ENCODE results near the gene RSPO3. TPM values are rescaled to one million over a fixed set of nuclear protein-coding genes. Genes with fewer than 3 reads are reported as not detected.

The RSPO3 gene
- total RNA-seq, 1 donor from 2014 or later = 2.6 TPM

GRCh38 chr6:127192911-127193541 is 74.6 kb downstream of the RSPO3 start:
- no peak overlapping the region for H3K4me3 Mint-ChIP-seq (ENCODE audit: unreplicated experiment)
- H3K4me1 ChIP-seq (ENCODE audit: insufficient read depth, low read length) = no peaks in the 10 kb centered on the region
- no peaks in the 10 kb centered on the region for H3K36me3 Mint-ChIP-seq (ENCODE audit: low read depth, unreplicated experiment)
- no peaks in the 10 kb centered on the region for H3K9me3 Mint-ChIP-seq (ENCODE audit: unreplicated experiment)
- H3K36me3 ChIP-seq (ENCODE audit: insufficient read depth, low read length) = no peaks in the 10 kb centered on the region
- H3K27ac Mint-ChIP-seq (ENCODE audit: unreplicated experiment) = no peak overlapping the region
- no peak overlapping the region for H2AFZ ChIP-seq (ENCODE audit: low read depth, low read length)
- H3K27me3 Mint-ChIP-seq (ENCODE audit: low read depth, unreplicated experiment) = no peaks in the 10 kb centered on the region
- no peaks in the 10 kb centered on the region for H3K79me2 ChIP-seq (ENCODE audit: insufficient read depth, low read length)
- no peak overlapping the region for H3K27ac ChIP-seq (ENCODE audit: low read depth, low read length)
- H3K4me2 ChIP-seq (ENCODE audit: low read length) = no peak overlapping the region
- H3K4me1 Mint-ChIP-seq (ENCODE audit: low read depth, unreplicated experiment) = peaks cover 17% of the 10 kb centered on the region
- no peaks in the 10 kb centered on the region for H4K20me1 ChIP-seq (ENCODE audit: insufficient read depth, low read length)
- no peak overlapping the region for H3K9ac ChIP-seq (ENCODE audit: low read length)
- DNase-seq (ENCODE audit: low read depth) = no peak
- no peaks in the 10 kb centered on the region for H3K27me3 ChIP-seq (ENCODE audit: insufficient read depth, low read length)
- FAIRE-seq = no peak
- TF ChIP-seq EZH2 (IDR thresholded peaks at IDR 0.05; ENCODE audit: insufficient read depth, low read length) (no peak), CTCF (IDR thresholded peaks at IDR 0.05; ENCODE audit: insufficient read depth, low read depth, low read length) (no peak)
- H3K9me3 ChIP-seq (ENCODE audit: insufficient read depth, low read depth, low read length) = no peaks in the 10 kb centered on the region
- no peak overlapping the region for H3K4me3 ChIP-seq (ENCODE audit: insufficient read depth, low read depth, low read length)

GRCh38 chr6:127195833-127196232 is 77.4 kb downstream of the RSPO3 start:
- Histone ChIP-seq H3K4me1 (ENCODE audit: insufficient read depth, low read length) (peaks cover 2% of the 10 kb centered on the region), H2AFZ (ENCODE audit: low read depth, low read length) (no peak overlapping the region), H4K20me1 (ENCODE audit: insufficient read depth, low read length) (no peaks in the 10 kb centered on the region), H3K9ac (ENCODE audit: low read length) (no peak overlapping the region), H3K27ac (ENCODE audit: low read depth, low read length) (no peak overlapping the region), H3K4me3 (ENCODE audit: insufficient read depth, low read depth, low read length) (no peak overlapping the region), H3K79me2 (ENCODE audit: insufficient read depth, low read length) (no peaks in the 10 kb centered on the region), H3K36me3 (ENCODE audit: insufficient read depth, low read length) (no peaks in the 10 kb centered on the region), H3K4me2 (ENCODE audit: low read length) (no peak overlapping the region), H3K27me3 (ENCODE audit: insufficient read depth, low read length) (no peaks in the 10 kb centered on the region), H3K9me3 (ENCODE audit: insufficient read depth, low read depth, low read length) (no peaks in the 10 kb centered on the region)
- H3K4me1 Mint-ChIP-seq (ENCODE audit: low read depth, unreplicated experiment) = peaks cover 19% of the 10 kb centered on the region
- H3K27ac Mint-ChIP-seq (ENCODE audit: unreplicated experiment) = no peak overlapping the region
- no peak overlapping the region for H3K4me3 Mint-ChIP-seq (ENCODE audit: unreplicated experiment)
- no peaks in the 10 kb centered on the region for H3K9me3 Mint-ChIP-seq (ENCODE audit: unreplicated experiment)
- no peaks in the 10 kb centered on the region for H3K36me3 Mint-ChIP-seq (ENCODE audit: low read depth, unreplicated experiment)
- no peak for DNase-seq (ENCODE audit: low read depth)
- H3K27me3 Mint-ChIP-seq (ENCODE audit: low read depth, unreplicated experiment) = no peaks in the 10 kb centered on the region
- no peak for FAIRE-seq
- TF ChIP-seq EZH2 (IDR thresholded peaks at IDR 0.05; ENCODE audit: insufficient read depth, low read length) = no peak
- TF ChIP-seq CTCF (IDR thresholded peaks at IDR 0.05; ENCODE audit: insufficient read depth, low read depth, low read length) = no peak

GRCh38 chr6:127198549-127198948 is 80.1 kb downstream of the RSPO3 start:
- Histone ChIP-seq H3K4me1 (ENCODE audit: insufficient read depth, low read length) (peaks cover 10% of the 10 kb centered on the region), H3K4me3 (ENCODE audit: insufficient read depth, low read depth, low read length) (no peak overlapping the region), H3K36me3 (ENCODE audit: insufficient read depth, low read length) (no peaks in the 10 kb centered on the region), H3K27me3 (ENCODE audit: insufficient read depth, low read length) (no peaks in the 10 kb centered on the region), H4K20me1 (ENCODE audit: insufficient read depth, low read length) (no peaks in the 10 kb centered on the region), H3K27ac (ENCODE audit: low read depth, low read length) (no peak overlapping the region), H2AFZ (ENCODE audit: low read depth, low read length) (no peak overlapping the region), H3K4me2 (ENCODE audit: low read length) (no peak overlapping the region), H3K79me2 (ENCODE audit: insufficient read depth, low read length) (no peaks in the 10 kb centered on the region), H3K9me3 (ENCODE audit: insufficient read depth, low read depth, low read length) (no peaks in the 10 kb centered on the region), H3K9ac (ENCODE audit: low read length) (no peak overlapping the region)
- H3K9me3 Mint-ChIP-seq (ENCODE audit: unreplicated experiment) = no peaks in the 10 kb centered on the region
- no peaks in the 10 kb centered on the region for H3K36me3 Mint-ChIP-seq (ENCODE audit: low read depth, unreplicated experiment)
- peaks cover 14% of the 10 kb centered on the region for H3K4me1 Mint-ChIP-seq (ENCODE audit: low read depth, unreplicated experiment)
- H3K27ac Mint-ChIP-seq (ENCODE audit: unreplicated experiment) = no peak overlapping the region
- TF ChIP-seq EZH2 (IDR thresholded peaks at IDR 0.05; ENCODE audit: insufficient read depth, low read length) (no peak), CTCF (IDR thresholded peaks at IDR 0.05; ENCODE audit: insufficient read depth, low read depth, low read length) (no peak)
- no peaks in the 10 kb centered on the region for H3K27me3 Mint-ChIP-seq (ENCODE audit: low read depth, unreplicated experiment)
- DNase-seq (ENCODE audit: low read depth) = no peak
- no peak overlapping the region for H3K4me3 Mint-ChIP-seq (ENCODE audit: unreplicated experiment)
- peak; percentile 37 for FAIRE-seq
